HuH-7.5 (cell line): ENCODE data around the gene SLC25A53.
"Not testable (repeated sequence)": the region's sequence is repeated elsewhere in the genome, so short reads cannot be mapped to it uniquely, and the experiment has no call there.

ENCODE experiments used
- DNase-seq: peaks from one replicate; pipeline ENCODE4 v3.0.0; 2011; ENCODE audit warnings: low spot score

Gene SLC25A53

DNA sequence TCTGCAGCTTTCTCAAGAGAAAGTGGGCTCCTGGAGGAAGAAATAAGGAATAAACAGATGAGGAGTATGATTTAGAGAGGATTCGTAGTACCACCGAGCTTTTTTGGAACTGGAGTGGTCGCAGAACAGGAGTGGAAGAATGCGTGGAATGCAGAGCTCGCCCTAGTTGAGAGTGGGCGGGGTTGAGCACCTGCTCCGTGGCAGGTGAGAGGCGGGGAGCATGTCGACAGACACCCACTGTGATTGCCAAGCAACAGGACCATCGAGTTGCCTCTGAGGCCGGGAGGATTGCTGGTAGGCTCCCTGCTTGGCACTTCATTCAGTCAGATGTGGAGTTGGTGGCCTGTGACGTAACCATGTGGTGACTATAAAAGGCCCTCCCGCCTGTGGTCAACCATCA lies 101.9 kb downstream of the SLC25A53 start:
- not testable (repeated sequence) for DNase-seq
